Stimulated activated CD8-positive, alpha-beta memory T cell treated with anti-CD3 and anti-CD28 coated beads, Interleukin-12 subunit alpha, Interleukin-12 subunit beta, amount 100 ng/mL, for 24 hours (primary cell): ENCODE measurements around the gene CIAPIN1.
"Not testable (repeated sequence)": the region's sequence is repeated elsewhere in the genome, so short reads cannot be mapped to it uniquely, and the experiment has no call there.

Source experiments
- DNase-seq: peaks from one replicate; pipeline ENCODE4 v3.0.0-alpha.2; 2020; ENCODE audit errors: extremely low read depth

CIAPIN1 gene

GRCh38 chr16:57440551-57440950, 6.6 kb downstream of the CIAPIN1 start:
- DNase-seq, result not testable (repeated sequence)

GRCh38 chr16:57439947-57440346, 7.2 kb downstream of the CIAPIN1 start:
- not testable (repeated sequence) for DNase-seq

GRCh38 chr16:57435838-57436237, 11.3 kb downstream of the CIAPIN1 start:
- no peak for DNase-seq

- DNase-seq, result no peak
These were observed 13.2 kb downstream of the CIAPIN1 start for GRCh38 chr16:57434003-57434402.

GRCh38 chr16:57432989-57433388, 14.2 kb downstream of the CIAPIN1 start:
- no peak for DNase-seq

- no peak for DNase-seq
These were observed 14.7 kb downstream of the CIAPIN1 start for GRCh38 chr16:57432505-57432904.

- no peak for DNase-seq
These were observed 16.2 kb downstream of the CIAPIN1 start for GRCh38 chr16:57430955-57431354.

GRCh38 chr16:57427824-57428223, 19.4 kb downstream of the CIAPIN1 start:
- no peak for DNase-seq

- DNase-seq, result no peak
These were observed 19.9 kb downstream of the CIAPIN1 start for GRCh38 chr16:57427307-57427706.

- DNase-seq, result no peak
These were observed 20.8 kb downstream of the CIAPIN1 start for GRCh38 chr16:57426356-57426755.

GRCh38 chr16:57424583-57424982, 22.6 kb downstream of the CIAPIN1 start:
- no peak for DNase-seq

GRCh38 chr16:57423152-57423551, 24.0 kb downstream of the CIAPIN1 start:
- DNase-seq, result no peak

- no peak for DNase-seq
These were observed 24.9 kb downstream of the CIAPIN1 start for GRCh38 chr16:57422026-57422944.

GRCh38 chr16:57419506-57419905, 27.7 kb downstream of the CIAPIN1 start:
- no peak for DNase-seq

GRCh38 chr16:57416084-57416483, 31.1 kb downstream of the CIAPIN1 start:
- DNase-seq, result no peak

- no peak for DNase-seq
These were observed 33.5 kb downstream of the CIAPIN1 start for GRCh38 chr16:57413733-57414132.

- DNase-seq, result no peak
These were observed 33.9 kb downstream of the CIAPIN1 start for GRCh38 chr16:57413301-57413730.

GRCh38 chr16:57412584-57412983, 34.6 kb downstream of the CIAPIN1 start:
- no peak for DNase-seq

- DNase-seq, result no peak
These were observed 35.7 kb downstream of the CIAPIN1 start for GRCh38 chr16:57411362-57411976.

- no peak for DNase-seq
These were observed 37.2 kb downstream of the CIAPIN1 start for GRCh38 chr16:57409870-57410587.

- no peak for DNase-seq
These were observed 38.1 kb downstream of the CIAPIN1 start for GRCh38 chr16:57409065-57409464.
